Measurements from ENCODE around the gene NXN.

DNA sequence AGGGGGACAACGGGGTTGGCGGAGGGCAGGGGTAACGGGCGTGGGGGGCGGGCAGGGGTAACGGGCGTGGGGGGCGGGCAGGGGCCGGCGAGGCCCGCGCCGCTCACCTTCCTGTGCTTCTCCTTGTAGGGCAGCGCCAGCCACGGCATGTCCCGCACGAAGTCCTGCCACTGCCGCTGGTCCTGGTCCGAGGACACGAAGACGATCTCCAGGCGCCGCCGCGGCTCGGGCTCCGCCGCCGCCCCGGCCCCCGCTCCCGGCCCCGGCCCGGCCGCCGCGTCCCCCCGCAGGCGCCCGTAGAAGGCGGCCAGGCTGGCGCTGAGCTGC is 401 bp downstream of the NXN start:
- TF ChIP-seq EZH2phosphoT487 (IDR thresholded peaks at IDR 0.05; ENCODE audit: insufficient read depth, low read depth): no peak
- no peak for TF ChIP-seq EZH2 (IDR thresholded peaks at IDR 0.05; ENCODE audit: insufficient read depth, poor library complexity, severe bottlenecking)

Data from GM23248 (cell line).